Measurements from ENCODE around the gene EPB41L1. TPM values are rescaled to one million over a fixed set of nuclear protein-coding genes. Genes with fewer than 3 reads are reported as not detected.

The EPB41L1 gene
- total RNA-seq, 3 donors from 2014 or later (not counting 1 experiment from before 2014, with no cell fraction given): 0.21 to 0.29 TPM; not detected in 1

DNA sequence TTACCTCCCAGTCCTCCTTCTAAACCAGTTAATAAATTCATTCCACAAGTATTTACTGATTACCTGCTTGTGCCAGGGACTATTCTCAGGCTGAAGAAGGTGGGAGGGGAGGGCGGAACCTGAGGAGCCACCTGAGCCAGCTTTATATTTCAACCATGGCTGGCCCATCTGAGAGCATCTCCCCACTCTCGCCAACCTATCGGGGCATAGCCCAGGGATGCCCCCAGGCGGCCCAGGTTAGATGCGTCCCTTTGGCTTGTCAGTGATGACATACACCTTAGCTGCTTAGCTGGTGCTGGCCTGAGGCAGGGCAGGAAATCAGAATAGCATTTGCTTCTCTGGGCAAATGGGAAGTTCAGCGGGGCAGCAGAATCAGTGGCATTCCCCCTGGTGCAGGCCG, 76.8 kb downstream of the EPB41L1 start:
- no peaks in the 10 kb centered on the region for H3K9me3 Mint-ChIP-seq
- H3K27ac Mint-ChIP-seq: no peak overlapping the region
- 94% methylated on average over 7 of the region's 7 CpGs for WGBS (ENCODE audit: insufficient coverage)

DNA sequence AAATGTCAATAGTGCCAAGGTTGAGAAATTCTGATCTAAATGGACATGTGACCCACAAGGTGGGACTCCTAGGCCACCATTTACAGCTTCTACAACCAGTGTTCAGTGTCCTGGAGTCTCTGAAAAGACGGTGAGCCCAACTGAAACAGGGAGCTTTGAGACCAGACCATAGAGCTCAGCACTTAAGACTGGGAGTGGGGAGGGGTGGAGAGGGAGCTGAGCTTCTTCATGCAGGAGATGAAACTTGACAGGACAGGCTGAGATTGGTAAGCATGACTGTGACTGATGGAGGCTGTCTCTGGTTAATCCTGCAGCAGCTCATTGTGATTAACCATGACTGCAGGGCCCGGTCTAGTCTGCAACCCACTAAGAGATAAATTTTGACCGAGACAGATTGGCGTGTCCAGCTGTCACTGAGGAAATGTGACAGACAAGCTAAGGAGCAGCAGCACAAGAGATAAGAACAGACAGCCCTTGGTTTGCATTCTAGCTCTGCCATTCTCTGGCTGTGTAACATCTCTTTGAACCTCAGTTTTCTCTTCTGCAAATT, 80.3 kb downstream of the EPB41L1 start:
- Mint-ChIP-seq H3K4me3 (peak overlapping the region; percentile 42), H3K36me3 (no peaks in the 10 kb centered on the region), H3K4me1 (peaks cover 33 to 38% of the 10 kb centered on the region in 2 donors), H3K27ac (peak overlapping the region in 1 of 2 donors; percentile 14), H3K27me3 (ENCODE audit: low read depth in 2 of 2) (peaks cover 0 to 13% of the 10 kb centered on the region in 2 donors), H3K9me3 (no peaks in the 10 kb centered on the region)
- no peak for TF ChIP-seq CTCF (IDR thresholded peaks at IDR 0.05)
- intact Hi-C loops (cut with micrococcal nuclease): no loop called here
- Histone ChIP-seq H3K27ac (ENCODE audit: low read length) (no peak overlapping the region), H3K36me3 (ENCODE audit: control insufficient read depth, insufficient read depth, low read length) (no peaks in the 10 kb centered on the region), H3K9me3 (ENCODE audit: control insufficient read depth, insufficient read depth, low read length) (no peaks in the 10 kb centered on the region), H3K27me3 (ENCODE audit: control insufficient read depth, insufficient read depth, low read length) (no peaks in the 10 kb centered on the region), H3K4me3 (ENCODE audit: low read length) (no peak overlapping the region), H3K4me1 (ENCODE audit: control insufficient read depth, insufficient read depth, low read length) (peaks cover 19% of the 10 kb centered on the region)
- ATAC-seq (no peak), DNase-seq (no peak)
- WGBS (ENCODE audit: insufficient coverage): 98% methylated on average over 4 of the region's 4 CpGs

More for the DNA sequence above, 76.8 kb downstream of the EPB41L1 start:
- H3K4me3 Mint-ChIP-seq: no peak overlapping the region
- Histone ChIP-seq H3K27me3 (ENCODE audit: control insufficient read depth, insufficient read depth, low read length) (no peaks in the 10 kb centered on the region), H3K27ac (ENCODE audit: low read length) (no peak overlapping the region), H3K4me3 (ENCODE audit: low read length) (no peak overlapping the region), H3K4me1 (ENCODE audit: control insufficient read depth, insufficient read depth, low read length) (peaks cover 6% of the 10 kb centered on the region), H3K36me3 (ENCODE audit: control insufficient read depth, insufficient read depth, low read length) (no peaks in the 10 kb centered on the region), H3K9me3 (ENCODE audit: control insufficient read depth, insufficient read depth, low read length) (no peaks in the 10 kb centered on the region)
- intact Hi-C loops (cut with micrococcal nuclease): no loop called here
- TF ChIP-seq CTCF (IDR thresholded peaks at IDR 0.05): no peak
- ATAC-seq (no peak), DNase-seq (no peak)
- no peaks in the 10 kb centered on the region for H3K36me3 Mint-ChIP-seq
- peaks cover 7% of the 10 kb centered on the region in 2 donors for H3K4me1 Mint-ChIP-seq
- peaks cover 7 to 15% of the 10 kb centered on the region in 2 donors for H3K27me3 Mint-ChIP-seq (ENCODE audit: low read depth in 2 of 2)

GRCh38 chr20:36235892-36236785, 81.6 kb downstream of the EPB41L1 start, which contains the start of gene AAR2:
TSS of gene AAR2 (plus strand) at chr20:36236478. CDS start at chr20:36239869, 3,391 bp downstream.
- H3K36me3 Mint-ChIP-seq: no peaks in the 10 kb centered on the region
- Histone ChIP-seq H3K9me3 (ENCODE audit: control insufficient read depth, insufficient read depth, low read length) (no peaks in the 10 kb centered on the region), H3K27me3 (ENCODE audit: control insufficient read depth, insufficient read depth, low read length) (no peaks in the 10 kb centered on the region), H3K4me3 (ENCODE audit: low read length) (peak within 1 kb of the TSS; percentile 83), H3K27ac (ENCODE audit: low read length) (peak within 1 kb of the TSS; percentile 71), H3K36me3 (ENCODE audit: control insufficient read depth, insufficient read depth, low read length) (peaks cover 10% of the 10 kb centered on the region), H3K4me1 (ENCODE audit: control insufficient read depth, insufficient read depth, low read length) (peaks cover 19% of the 10 kb centered on the region)
- intact Hi-C loops (cut with micrococcal nuclease): no loop called here
- H3K27me3 Mint-ChIP-seq (ENCODE audit: low read depth in 2 of 2): peaks cover 0 to 11% of the 10 kb centered on the region in 2 donors
- peak; percentile 90 to 97 (median 96) for ATAC-seq
- no peak for TF ChIP-seq CTCF (IDR thresholded peaks at IDR 0.05)
- peak within 1 kb of the TSS; percentile 99 for H3K4me3 Mint-ChIP-seq
- H3K9me3 Mint-ChIP-seq: no peaks in the 10 kb centered on the region
- peak within 1 kb of the TSS; percentile 93 to 94 for H3K27ac Mint-ChIP-seq
- 19% methylated on average over 44 of the region's 44 CpGs for WGBS (ENCODE audit: insufficient coverage)
- DNase-seq: peak; percentile 70 to 87
- H3K4me1 Mint-ChIP-seq: peaks cover 33 to 38% of the 10 kb centered on the region in 2 donors

Data from natural killer cell (primary cell).